HG03045 (cell line): ENCODE results near the gene EXOC3L1.

Source experiments
- ATAC-seq: cut with Tn5 transposase; IDR thresholded peaks from one replicate; pipeline ENCODE4 v1.9.1; 2021; ENCODE audit warnings: mild to moderate bottlenecking, moderate library complexity; ENCODE audit not compliant: unreplicated experiment

Gene EXOC3L1

DNA sequence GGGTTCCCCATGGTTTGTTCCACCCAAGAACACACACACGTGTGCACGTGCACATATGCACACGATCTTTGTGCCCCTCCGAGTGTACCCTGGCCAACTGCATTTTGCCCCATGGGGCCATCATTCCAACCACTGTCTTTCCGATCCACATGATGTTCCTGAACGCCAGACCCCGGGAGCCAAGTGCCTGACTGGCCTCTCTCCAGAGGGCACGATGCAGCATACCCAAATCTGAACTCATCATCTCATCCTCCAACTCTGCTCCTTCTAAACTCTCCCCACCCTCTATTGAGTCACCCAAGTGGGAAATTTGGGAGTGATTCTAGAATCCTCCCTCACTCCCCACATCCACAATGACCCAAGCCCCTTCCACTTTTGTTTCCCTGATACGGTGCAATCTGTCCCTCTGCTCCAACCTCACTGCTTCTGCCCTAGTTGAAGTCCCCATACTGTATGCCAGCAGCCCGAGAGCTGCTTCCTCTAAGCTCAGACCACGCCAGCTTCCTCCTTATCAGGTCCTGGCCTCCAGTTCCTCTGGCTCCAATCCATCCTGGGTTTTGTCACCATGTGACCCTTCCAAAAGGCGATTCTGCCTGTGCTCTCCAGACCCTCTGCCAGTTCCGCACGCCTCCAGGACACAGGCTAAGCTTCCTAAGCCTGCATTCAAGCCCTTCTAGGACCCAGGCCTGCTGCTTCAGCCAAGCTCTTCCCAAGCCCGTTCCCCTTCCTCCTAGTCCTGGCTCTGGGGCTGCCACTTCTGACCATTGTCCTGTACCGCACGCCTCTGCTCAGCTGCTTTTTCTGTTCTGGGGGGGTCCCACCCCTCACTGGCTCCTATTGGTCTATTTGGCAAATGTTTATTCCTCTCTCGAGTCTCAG, 26.9 kb upstream of the EXOC3L1 start:
- no peak for ATAC-seq

DNA sequence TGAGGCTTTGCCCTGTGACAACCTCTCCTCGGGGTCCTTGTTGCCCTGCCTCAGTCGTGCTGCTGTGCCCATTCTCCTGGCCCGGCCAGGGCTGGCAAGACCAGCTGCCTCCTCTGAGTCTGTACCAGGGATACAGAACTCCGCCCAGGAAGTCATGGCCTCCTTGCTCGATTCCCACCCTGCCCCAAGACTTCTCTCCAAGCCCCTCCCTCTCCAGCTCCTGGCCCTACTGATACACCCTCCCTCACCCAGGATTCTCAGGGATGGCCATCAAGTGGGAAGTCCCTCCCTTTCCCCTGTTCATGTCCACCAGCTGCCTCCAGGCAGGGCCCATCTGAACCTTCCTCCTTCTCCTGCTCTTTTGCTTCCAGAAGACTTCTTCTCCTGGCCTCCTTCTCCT, 25.8 kb upstream of the EXOC3L1 start:
- ATAC-seq: no peak

DNA sequence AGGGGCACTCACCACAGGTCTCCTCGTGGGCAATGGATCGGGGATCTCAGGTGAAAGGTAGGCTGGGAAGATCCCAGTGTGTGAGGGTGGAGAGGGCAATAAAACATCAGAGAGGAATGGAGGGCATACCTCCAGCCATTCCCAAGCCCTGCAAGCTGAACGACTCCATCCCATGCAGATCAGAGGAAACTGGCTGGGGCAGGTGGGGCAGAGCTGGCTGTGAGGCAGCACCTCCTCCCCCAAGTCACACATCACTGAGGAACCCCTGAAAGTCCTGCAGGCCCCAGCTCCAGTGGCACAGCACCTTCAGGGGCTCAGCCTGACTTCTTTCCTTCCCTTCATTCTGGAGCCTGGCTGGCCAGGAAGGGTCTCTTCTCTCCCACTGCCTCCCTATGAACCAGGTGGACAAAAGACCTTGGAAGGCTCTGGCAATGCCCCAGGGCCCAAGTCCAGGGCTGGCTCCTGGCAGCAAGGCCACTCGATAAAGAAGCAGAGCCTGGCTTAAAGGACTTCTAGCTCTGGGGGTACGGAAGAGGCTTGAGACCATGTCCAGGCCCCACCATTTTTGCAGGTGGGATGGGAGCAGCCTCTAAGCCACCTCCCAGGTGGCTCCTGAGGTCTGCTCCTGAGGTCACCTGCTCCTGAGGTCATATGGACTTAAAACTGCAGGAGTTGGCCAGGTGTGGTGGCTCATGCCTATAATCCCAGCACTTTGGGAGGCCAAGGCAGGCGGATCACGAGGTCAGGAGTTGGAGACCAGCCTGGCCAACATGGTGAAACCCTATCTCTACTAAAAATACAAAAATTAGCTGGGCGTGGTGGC, 23.5 kb upstream of the EXOC3L1 start:
- ATAC-seq: no peak

DNA sequence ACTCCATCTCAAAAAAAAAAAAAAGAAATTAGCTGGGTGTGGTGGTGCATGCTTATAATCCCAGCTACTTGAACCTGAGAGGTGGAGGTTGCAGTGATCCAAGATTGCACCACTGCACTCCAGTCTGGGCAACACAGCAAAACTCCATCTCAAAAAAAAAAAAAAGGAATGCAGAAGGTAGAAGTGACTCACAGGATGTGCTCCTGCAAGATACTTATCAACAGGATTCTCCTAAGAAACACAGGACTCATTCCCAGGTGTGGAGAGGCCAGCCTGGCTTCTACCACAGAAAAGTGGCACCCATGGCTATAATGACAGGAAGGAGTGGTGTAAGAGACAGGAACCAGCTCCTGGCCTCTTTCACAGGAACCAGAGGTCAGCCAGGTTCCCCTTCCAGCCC, 22.8 kb upstream of the EXOC3L1 start:
- no peak for ATAC-seq

DNA sequence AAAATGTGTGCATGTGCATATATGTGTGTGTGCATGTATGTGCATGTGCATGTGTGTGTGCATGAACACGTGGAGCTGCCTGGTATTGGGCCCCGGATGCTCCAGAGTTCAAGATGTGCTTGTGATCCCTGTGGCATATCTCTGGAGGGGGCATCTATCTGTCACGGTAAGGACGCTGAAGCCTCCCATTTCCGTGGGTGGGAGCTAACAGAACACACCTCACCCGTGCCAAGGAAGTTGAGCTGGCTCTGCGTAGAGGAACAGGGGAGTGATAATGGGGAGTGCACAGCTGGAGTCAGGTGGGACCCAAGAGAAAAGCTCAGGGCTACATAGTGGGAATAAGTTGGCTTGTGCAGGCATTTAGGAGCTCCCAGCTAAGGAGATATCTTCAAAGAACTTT, 21.7 kb upstream of the EXOC3L1 start:
- no peak for ATAC-seq

DNA sequence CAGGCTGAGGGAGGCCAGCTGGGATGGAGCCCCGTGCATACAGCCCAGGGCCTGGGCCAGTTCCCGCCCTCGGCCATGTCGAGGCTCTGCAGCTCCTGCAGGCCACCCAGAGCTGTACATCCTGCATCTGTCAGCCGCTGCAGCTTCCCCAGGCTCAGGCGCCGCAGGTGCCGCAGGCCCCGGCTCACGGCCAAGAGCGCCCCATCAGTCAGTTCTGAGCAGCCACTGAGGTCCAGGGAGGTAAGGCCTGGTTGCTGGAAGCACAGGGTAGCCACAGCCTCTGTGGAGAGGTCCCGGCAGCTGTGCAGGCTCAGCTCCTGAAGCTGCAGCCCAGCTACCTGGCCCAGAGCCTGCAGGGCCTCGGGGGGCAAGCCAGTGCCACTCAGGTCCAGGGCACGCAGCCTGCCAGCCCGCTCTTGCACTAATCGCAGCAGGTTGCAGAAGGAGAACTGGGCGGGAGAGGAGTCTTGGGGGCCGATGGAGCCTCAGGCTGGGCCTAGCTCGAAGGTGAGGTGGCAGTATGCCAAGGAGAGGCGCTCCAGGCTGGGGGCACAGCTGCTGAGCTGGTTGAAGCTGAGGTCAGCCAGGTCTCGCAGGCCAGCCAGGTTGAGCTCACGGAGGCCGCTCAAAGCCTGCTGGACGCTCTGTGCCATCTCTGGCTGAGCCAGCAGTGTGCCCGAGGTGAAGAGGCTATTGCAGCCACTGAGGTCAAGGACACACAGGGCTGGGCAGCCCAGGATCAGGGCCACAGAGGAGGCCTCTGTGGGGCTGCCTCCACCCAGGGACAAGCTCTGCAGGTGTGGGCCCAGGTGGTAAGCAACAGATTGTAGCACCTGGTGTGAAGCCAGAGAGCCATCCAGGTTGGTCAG, 20.4 kb upstream of the EXOC3L1 start:
- no peak for ATAC-seq

DNA sequence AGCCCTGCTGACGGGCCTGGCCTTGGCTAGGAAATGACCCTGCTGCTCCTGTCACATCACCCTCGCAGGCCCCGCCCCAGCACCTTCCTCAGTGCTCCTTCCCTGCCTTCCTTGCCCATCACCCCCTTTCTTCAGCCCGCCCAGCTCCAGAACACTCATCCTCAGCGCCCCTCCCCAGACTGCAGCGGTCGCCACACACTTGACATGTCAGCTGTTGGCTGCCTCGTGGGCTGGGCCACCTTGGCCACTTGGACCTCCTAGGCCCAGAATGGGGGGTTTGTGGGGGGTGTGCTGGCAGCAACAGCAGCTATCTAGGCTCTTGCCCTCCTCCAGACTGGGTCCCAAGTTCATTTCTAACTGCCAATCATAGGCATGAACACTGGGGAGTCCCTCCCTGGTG, 19.6 kb upstream of the EXOC3L1 start:
- ATAC-seq: no peak

DNA sequence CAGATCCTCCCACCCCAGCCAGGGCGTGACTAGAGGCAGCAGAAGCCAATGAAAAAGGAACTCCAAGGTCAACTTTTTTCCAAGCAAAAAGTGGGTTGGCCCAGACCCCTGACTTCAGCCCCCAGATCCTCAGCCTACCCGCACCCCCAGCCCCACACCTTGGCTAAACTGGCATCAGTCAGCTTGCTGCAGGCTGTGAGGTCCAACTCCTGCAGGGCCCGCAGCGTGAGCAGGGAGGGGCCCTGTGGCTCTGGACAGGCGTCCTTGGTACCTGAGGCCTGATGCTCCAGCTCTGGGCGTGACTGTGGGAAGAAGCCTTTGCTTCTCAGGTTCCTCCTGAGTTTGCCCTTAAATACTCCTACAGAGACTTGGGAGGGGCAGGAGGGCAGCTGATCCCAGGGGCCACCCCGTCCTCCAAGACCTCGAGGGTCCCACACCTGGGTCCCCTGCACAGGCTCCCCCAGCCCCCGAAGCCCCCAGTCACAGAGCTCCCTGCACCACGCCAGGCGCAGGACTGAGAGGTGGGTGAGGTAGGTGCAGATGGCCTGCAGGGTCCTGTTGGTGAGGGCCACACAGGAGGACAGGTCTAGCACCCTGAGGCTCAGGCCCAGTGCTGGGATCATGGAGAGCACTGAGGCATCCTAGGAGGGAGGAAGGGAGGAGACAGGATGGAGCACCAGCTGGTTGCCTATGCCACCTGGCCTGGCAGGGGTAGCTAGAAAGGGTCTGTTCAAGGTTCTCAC, 18.4 kb upstream of the EXOC3L1 start:
- no peak for ATAC-seq

DNA sequence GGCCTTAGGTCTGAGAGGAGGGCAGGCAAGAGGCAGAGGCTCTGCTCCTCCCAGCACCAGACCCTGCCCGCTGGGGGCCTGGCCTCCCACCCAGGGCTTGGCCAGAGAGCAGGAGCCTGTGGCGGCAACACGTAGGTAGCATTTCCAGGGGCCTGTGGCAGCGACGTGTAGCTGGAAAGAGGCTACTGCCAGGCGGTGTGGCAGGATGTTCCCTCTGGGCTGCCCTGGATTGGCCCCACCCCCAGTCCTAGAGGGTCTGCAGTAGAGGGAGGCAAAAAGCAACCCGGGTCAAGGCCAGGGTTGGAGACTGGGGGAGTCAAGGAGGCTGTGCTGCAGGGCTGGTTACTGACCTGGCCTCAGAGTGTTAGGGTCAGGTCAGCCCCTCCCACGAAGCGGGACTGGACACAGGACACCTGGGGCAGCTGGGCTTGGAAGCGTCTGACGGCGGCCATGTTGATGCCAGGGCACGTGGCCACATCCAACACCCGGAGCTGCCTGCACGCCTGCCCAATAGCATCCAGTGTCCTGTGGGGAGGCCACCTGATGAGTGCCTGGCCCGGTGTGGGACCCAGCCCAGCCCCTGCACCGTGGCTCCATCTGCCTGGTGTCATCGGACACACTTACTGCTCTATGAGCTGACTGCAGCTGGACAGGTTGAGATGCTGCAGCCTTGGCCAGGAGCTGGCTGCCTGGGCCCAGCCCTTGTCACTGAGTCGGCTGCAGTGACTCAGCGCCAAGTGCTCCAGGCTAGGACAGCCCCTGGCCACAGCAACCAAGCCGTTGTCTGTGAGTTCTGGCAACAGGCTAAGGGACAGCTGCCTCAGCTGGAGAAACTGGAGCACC, 17.5 kb upstream of the EXOC3L1 start:
- ATAC-seq: no peak

DNA sequence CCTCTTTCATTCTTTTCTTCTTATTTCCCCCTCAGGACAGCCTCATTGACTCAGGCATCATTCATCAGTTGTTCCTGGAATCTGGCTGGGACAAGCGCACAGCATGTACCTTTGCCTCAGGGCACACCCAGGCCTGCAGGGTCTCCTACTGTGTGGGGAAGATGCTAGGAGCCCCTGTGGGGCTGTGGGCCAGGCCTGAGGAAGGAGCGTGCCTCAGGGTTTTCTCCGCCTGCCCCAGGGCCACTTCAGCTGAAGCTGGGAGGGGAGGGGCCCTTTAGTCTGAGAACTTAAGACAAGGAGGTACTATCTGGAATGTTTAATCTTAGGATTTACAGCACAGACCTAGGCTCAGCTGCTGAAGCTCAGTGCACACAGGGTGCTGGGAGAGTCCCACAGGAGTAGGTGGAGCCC, 16.9 kb upstream of the EXOC3L1 start:
- ATAC-seq: no peak

DNA sequence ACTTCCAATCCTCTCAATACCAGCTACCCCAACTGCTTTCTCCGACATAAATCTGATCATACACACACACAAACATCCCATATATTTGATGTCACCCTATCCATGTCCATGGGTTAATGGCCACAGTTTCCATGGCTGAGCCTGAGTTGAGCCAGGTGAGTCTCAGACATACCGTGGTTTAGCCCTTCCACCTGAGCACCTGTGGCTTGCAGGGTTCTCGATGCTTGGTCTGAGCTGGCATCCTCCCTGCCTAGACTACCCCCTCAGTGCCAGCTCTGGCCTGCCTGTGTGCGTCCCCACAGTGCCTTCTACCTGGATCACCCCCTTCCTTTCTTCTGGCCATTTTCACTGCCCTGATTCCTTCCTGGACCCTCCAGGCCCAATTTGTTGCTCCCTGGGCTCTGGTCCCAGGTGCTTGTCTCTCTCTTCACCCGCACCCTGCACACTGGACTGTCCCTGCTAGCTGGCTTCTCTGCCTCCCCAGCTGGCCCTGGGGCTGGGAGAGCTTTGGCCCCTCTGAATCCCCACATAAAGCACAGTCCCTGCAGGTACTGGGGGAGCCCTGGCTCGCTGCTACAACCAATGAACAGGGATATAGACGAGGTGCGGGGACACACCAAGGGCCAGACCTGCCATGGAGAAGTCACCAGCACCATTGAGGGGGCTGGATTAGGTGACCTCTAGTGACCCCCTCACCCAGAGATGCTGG, 16.3 kb upstream of the EXOC3L1 start:
- ATAC-seq: no peak

DNA sequence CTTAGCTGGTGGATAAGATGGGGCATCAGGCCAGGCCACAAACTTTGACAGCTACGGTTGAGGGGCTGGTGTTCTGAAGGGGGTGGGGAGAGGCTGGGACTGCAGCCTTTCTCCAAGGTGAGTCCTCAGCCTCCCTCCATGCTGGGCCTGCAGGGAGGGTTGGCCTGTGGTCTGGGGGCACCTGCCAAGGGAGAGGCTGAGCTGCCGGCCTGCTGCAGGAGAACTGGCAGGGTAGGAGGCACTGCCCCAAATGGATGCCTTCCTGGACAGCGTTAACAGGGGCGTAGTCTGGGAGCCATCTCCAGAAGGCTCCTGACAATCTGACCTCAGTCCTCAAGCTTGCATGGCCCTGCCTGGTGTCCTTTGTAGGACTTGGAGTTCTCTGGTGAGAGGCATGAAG, 14.1 kb upstream of the EXOC3L1 start:
- ATAC-seq: no peak

DNA sequence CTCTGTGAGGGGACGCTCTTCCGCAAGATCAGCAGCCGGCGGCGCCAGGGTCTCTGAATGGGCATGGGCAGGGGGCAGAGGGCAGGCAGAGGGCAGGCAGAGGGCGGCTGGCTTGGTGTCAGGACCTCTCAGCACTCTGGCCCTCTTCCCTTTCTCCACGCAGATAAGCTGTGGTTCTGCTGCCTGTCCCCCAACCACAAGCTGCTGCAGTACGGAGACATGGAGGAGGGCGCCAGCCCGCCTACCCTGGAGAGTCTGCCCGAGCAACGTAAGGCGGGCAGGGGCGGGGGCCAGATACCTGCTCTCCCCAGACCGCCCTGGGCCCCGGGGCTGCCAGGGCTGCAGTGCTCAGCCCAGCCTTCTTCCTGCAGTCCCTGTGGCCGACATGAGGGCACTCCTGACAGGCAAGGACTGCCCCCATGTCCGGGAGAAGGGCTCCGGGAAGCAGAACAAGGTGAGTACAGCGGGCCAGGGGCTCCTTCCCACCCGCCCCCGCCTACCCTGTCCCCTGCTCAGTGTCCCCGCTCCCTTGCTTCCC, 13.1 kb upstream of the EXOC3L1 start:
- ATAC-seq: no peak

DNA sequence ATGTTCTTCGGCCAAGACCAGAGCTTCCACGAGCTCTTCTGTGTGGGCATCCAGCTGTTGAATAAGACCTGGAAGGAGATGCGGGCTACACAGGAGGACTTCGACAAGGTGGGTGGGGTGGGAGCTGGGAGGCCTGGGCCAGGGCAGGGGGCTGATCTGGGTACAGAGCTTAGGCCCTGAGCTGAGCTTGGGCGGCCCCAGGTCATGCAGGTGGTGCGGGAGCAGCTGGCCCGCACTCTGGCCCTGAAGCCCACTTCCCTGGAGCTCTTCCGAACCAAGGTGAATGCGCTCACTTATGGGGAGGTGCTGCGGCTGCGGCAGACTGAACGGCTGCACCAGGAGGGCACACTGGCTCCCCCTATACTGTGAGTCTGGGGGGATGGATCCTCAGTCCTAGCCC, 12.5 kb upstream of the EXOC3L1 start:
- no peak for ATAC-seq

DNA sequence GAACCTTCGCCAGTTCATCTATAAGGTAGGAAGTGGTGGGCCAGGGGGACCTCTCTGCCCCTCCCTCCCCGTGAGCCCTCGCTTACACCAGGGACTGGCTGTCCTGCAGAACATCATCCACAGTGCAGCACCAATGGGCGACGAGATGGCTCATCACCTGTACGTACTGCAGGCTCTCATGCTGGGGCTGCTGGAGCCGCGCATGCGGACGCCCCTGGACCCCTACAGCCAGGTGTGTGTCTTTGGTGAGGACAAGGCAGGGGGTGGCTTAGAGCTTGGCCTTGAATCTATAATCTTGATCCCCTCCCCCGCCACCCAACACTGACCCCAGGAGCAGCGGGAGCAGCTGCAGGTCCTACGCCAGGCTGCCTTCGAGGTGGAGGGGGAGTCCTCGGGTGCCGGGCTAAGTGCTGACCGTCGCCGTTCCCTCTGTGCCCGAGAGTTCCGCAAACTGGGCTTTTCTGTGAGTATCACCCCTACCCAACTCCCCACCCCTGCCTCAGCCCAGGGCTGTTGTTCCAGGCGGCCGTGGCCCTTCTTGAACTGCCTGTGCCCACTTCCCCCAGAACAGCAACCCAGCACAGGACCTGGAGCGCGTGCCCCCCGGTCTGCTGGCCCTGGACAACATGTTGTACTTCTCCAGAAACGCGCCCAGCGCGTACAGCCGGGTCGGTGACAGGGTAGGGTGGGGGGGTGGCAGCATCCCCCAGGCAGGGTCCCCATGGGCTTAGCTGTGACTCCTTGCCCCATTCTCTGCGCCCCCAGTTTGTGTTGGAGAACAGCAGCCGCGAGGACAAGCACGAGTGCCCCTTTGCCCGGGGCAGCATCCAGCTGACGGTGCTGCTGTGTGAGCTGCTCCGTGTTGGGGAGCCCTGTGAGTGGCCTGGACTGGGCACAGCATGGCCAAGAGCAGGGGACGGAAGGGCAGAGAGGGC, 11.7 kb upstream of the EXOC3L1 start:
- ATAC-seq: no peak

DNA sequence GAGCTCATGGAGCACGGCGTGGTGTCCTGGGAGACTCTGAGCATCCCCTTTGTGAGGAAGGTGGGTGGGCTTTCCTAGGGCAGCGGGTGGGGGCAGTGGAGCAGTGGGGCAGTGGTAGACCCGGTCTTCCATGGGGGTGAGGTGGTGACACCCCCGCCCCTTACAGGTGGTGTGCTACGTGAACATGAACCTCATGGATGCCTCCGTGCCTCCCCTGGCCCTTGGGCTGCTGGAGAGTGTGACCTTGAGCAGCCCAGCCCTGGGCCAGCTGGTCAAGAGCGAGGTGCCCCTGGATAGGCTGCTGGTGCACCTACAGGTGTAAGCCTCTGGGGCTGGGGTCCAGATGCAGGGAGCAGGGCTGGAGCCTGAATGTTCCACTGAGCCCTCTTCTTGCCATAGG, 10.6 kb upstream of the EXOC3L1 start:
- ATAC-seq: no peak

DNA sequence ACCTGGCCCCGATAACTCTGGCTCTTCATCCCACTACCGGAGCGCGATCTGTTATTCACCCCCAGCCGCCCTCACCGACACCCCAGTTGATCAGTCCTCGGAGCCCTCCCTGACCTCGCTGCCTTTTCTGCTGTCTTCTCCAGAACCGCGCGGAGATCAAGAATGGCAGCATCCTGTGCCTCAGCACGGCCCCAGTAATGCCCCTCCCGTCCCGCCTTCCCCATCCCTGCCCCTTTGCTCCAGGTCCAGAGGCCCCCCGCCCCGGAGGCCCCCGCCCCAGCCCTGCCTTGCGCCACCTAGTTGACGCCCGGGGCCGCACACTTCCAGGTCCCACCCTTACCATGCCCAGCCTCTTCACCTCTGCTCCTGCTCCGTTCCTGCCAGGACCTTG, 9.9 kb upstream of the EXOC3L1 start:
- ATAC-seq: no peak
